Stomach (tissue), 4 donors: ENCODE results near the gene FBXL16.

Experiments
- EP300 ChIP-seq: sonication (generic); formaldehyde crosslinking; IDR thresholded peaks from one replicate; pipeline ENCODE4 v1.6.1; 2017; ENCODE audit warnings: antibody characterized with exemption
- TF ChIP-seq, protein P1 (sequence below), 7 experiments: fragments of 450-650 bp in 4 of 7; fragments of 200-600 bp in 3 of 7; sonication (generic) in 3 of 7; IDR thresholded peaks; one replicate each; pipeline ENCODE4 v1.5.1; 2016 to 2019; ENCODE audit warnings: antibody characterized with exemption in 7 of 7, control low read depth in 2 of 7, mild to moderate bottlenecking in 1 of 7

DNA sequence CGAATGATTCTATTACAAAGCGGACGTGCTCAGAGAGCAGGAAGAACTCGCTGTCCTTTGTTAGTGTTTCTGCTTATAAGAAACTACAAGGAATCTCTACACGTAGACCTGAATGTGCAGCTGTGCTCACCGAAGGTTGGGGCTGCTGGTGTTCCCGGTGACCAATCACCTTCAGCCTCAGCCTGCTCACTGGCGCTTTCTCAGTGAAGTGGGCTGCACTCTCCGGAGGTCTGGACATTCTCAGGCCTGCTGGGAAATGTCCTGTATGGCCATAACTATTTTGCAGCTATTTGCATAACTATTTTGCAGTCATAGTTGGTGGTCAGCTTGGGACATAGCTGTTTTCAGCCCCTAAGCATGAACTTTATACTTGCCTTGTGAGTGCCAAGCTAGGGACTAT is 44.9 kb upstream of the FBXL16 start:
- TF ChIP-seq, protein P1, sequence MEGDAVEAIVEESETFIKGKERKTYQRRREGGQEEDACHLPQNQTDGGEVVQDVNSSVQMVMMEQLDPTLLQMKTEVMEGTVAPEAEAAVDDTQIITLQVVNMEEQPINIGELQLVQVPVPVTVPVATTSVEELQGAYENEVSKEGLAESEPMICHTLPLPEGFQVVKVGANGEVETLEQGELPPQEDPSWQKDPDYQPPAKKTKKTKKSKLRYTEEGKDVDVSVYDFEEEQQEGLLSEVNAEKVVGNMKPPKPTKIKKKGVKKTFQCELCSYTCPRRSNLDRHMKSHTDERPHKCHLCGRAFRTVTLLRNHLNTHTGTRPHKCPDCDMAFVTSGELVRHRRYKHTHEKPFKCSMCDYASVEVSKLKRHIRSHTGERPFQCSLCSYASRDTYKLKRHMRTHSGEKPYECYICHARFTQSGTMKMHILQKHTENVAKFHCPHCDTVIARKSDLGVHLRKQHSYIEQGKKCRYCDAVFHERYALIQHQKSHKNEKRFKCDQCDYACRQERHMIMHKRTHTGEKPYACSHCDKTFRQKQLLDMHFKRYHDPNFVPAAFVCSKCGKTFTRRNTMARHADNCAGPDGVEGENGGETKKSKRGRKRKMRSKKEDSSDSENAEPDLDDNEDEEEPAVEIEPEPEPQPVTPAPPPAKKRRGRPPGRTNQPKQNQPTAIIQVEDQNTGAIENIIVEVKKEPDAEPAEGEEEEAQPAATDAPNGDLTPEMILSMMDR (IDR thresholded peaks at IDR 0.05), result no peak
- TF ChIP-seq EP300, result no peak
